ENCODE data around the gene USP1.

- TF ChIP-seq EZH2 (IDR thresholded peaks at IDR 0.05; ENCODE audit: borderline replicate concordance, low read length) (no peak), CTCF (IDR thresholded peaks at IDR 0.05; ENCODE audit: low read length) (no peak)
Observed at GRCh38 chr1:62426794-62427193, 10.1 kb upstream of the USP1 start.
